Measurements from ENCODE around the gene NFIA. TPM values are rescaled to one million over a fixed set of nuclear protein-coding genes. Genes with fewer than 3 reads are reported as not detected.
"Not testable (repeated sequence)": the region's sequence is repeated elsewhere in the genome, so short reads cannot be mapped to it uniquely, and the experiment has no call there.

The NFIA gene
- total RNA-seq, 1 experiment from 2014 or later = 0.47 TPM

- in situ Hi-C loops (cut with HindIII; ENCODE audit: low sequenced_read_pairs) = no loop called here
- DNase-seq (ENCODE audit: low spot score) = no peak
Measured at GRCh38 chr1:61457526-61458040, 375.2 kb downstream of the NFIA start.

- no peak for DNase-seq (ENCODE audit: low spot score)
- in situ Hi-C loops (cut with HindIII; ENCODE audit: low sequenced_read_pairs) = no loop called here
Measured at GRCh38 chr1:61459345-61459744, 377.0 kb downstream of the NFIA start.

- no peak for DNase-seq (ENCODE audit: low spot score)
- in situ Hi-C loops (cut with HindIII; ENCODE audit: low sequenced_read_pairs) = no loop called here
Measured at GRCh38 chr1:61460191-61460590, 377.8 kb downstream of the NFIA start.

- in situ Hi-C loops (cut with HindIII; ENCODE audit: low sequenced_read_pairs) = no loop called here
- DNase-seq (ENCODE audit: low spot score) = no peak
Measured at GRCh38 chr1:61461406-61462384, 379.3 kb downstream of the NFIA start.

GRCh38 chr1:61462628-61463027 is 380.3 kb downstream of the NFIA start:
- in situ Hi-C loops (cut with HindIII; ENCODE audit: low sequenced_read_pairs) = no loop called here
- no peak for DNase-seq (ENCODE audit: low spot score)

- in situ Hi-C loops (cut with HindIII; ENCODE audit: low sequenced_read_pairs) = no loop called here
- DNase-seq (ENCODE audit: low spot score) = no peak
Measured at GRCh38 chr1:61463220-61463619, 380.9 kb downstream of the NFIA start.

- DNase-seq (ENCODE audit: low spot score); in situ Hi-C loops (cut with HindIII; ENCODE audit: low sequenced_read_pairs): not testable (repeated sequence)
Measured at GRCh38 chr1:61467836-61468235, 385.5 kb downstream of the NFIA start.

- in situ Hi-C loops (cut with HindIII; ENCODE audit: low sequenced_read_pairs) = no loop called here
- DNase-seq (ENCODE audit: low spot score) = no peak
Measured at GRCh38 chr1:61469365-61469764, 387.0 kb downstream of the NFIA start.

- in situ Hi-C loops (cut with HindIII; ENCODE audit: low sequenced_read_pairs) = no loop called here
Measured at GRCh38 chr1:61472876-61473275, 390.5 kb downstream of the NFIA start.

GRCh38 chr1:61474269-61474817 is 392.0 kb downstream of the NFIA start:
- DNase-seq (ENCODE audit: low spot score) = no peak
- in situ Hi-C loops (cut with HindIII; ENCODE audit: low sequenced_read_pairs) = no loop called here

More at GRCh38 chr1:61472876-61473275, 390.5 kb downstream of the NFIA start:
- DNase-seq (ENCODE audit: low spot score) = no peak

GRCh38 chr1:61474963-61475362 is 392.6 kb downstream of the NFIA start:
- DNase-seq (ENCODE audit: low spot score) = no peak
- in situ Hi-C loops (cut with HindIII; ENCODE audit: low sequenced_read_pairs) = no loop called here

GRCh38 chr1:61477301-61477700 is 394.9 kb downstream of the NFIA start:
- in situ Hi-C loops (cut with HindIII; ENCODE audit: low sequenced_read_pairs) = no loop called here
- no peak for DNase-seq (ENCODE audit: low spot score)

- DNase-seq (ENCODE audit: low spot score) = no peak
- in situ Hi-C loops (cut with HindIII; ENCODE audit: low sequenced_read_pairs) = no loop called here
Measured at GRCh38 chr1:61480273-61480935, 398.0 kb downstream of the NFIA start.

- in situ Hi-C loops (cut with HindIII; ENCODE audit: low sequenced_read_pairs) = no loop called here
- no peak for DNase-seq (ENCODE audit: low spot score)
Measured at GRCh38 chr1:61481315-61481715, 399.0 kb downstream of the NFIA start.

- DNase-seq (ENCODE audit: low spot score) = no peak
- in situ Hi-C loops (cut with HindIII; ENCODE audit: low sequenced_read_pairs) = no loop called here
Measured at GRCh38 chr1:61482170-61482734, 399.9 kb downstream of the NFIA start.

GRCh38 chr1:61486783-61487536 is 404.6 kb downstream of the NFIA start:
- in situ Hi-C loops (cut with HindIII; ENCODE audit: low sequenced_read_pairs) = no loop called here
- DNase-seq (ENCODE audit: low spot score) = no peak

- DNase-seq (ENCODE audit: low spot score) = no peak
- in situ Hi-C loops (cut with HindIII; ENCODE audit: low sequenced_read_pairs) = no loop called here
Measured at GRCh38 chr1:61487801-61488200, 405.4 kb downstream of the NFIA start.

- no peak for DNase-seq (ENCODE audit: low spot score)
- in situ Hi-C loops (cut with HindIII; ENCODE audit: low sequenced_read_pairs) = no loop called here
Measured at GRCh38 chr1:61490924-61491323, 408.6 kb downstream of the NFIA start.

GRCh38 chr1:61491497-61491896 is 409.1 kb downstream of the NFIA start:
- in situ Hi-C loops (cut with HindIII; ENCODE audit: low sequenced_read_pairs) = no loop called here
- no peak for DNase-seq (ENCODE audit: low spot score)
